Measurements from ENCODE around the gene TBRG4. TPM values are rescaled to one million over a fixed set of nuclear protein-coding genes. Genes with fewer than 3 reads are reported as not detected.

Gene TBRG4
- total and polyA plus RNA-seq, 9 donors, result 28.6 to 67.5 (median 49.9) TPM

DNA sequence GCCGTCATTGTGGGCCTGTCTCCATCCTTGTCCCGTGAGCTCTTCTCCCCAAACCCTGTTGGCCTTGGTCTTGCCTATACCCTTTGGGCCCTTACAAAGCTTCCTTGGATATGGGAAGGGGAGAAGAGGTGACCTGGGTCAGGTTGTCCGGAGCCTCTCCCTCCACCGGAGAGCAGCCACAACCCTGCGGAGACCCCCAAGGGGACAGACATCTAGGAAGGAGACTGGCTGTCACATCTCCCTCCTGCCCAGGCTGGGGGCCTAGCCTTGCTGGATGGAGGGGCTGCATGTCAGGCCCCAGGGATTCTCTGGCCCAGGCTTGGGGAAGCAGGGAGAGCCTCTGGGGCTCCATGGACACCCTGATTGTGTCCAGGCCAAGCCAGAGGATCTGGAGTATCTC, 34.6 kb downstream of the TBRG4 start:
- H3K4me1 ChIP-seq (ENCODE audit: insufficient read depth), result no peaks in the 10 kb centered on the region
- no peak overlapping the region for H3K4me3 ChIP-seq
- 79 to 89% (median 84%) methylated on average over 5 of the region's 5 CpGs for WGBS, 3 donors
- no peak overlapping the region for H3K27ac ChIP-seq
- H3K27me3 ChIP-seq, result no peaks in the 10 kb centered on the region
- TF ChIP-seq, protein P1, sequence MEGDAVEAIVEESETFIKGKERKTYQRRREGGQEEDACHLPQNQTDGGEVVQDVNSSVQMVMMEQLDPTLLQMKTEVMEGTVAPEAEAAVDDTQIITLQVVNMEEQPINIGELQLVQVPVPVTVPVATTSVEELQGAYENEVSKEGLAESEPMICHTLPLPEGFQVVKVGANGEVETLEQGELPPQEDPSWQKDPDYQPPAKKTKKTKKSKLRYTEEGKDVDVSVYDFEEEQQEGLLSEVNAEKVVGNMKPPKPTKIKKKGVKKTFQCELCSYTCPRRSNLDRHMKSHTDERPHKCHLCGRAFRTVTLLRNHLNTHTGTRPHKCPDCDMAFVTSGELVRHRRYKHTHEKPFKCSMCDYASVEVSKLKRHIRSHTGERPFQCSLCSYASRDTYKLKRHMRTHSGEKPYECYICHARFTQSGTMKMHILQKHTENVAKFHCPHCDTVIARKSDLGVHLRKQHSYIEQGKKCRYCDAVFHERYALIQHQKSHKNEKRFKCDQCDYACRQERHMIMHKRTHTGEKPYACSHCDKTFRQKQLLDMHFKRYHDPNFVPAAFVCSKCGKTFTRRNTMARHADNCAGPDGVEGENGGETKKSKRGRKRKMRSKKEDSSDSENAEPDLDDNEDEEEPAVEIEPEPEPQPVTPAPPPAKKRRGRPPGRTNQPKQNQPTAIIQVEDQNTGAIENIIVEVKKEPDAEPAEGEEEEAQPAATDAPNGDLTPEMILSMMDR (IDR thresholded peaks at IDR 0.05), result no peak
- TF ChIP-seq EP300 (IDR thresholded peaks at IDR 0.05), result no peak
- no peak for TF ChIP-seq POLR2A (IDR thresholded peaks at IDR 0.05)
- DNase-seq, result no peak
- H3K36me3 ChIP-seq, result no peaks in the 10 kb centered on the region
- intact Hi-C loops (cut with DNase I), result no loop called here
- no peaks in the 10 kb centered on the region for H3K9me3 ChIP-seq

DNA sequence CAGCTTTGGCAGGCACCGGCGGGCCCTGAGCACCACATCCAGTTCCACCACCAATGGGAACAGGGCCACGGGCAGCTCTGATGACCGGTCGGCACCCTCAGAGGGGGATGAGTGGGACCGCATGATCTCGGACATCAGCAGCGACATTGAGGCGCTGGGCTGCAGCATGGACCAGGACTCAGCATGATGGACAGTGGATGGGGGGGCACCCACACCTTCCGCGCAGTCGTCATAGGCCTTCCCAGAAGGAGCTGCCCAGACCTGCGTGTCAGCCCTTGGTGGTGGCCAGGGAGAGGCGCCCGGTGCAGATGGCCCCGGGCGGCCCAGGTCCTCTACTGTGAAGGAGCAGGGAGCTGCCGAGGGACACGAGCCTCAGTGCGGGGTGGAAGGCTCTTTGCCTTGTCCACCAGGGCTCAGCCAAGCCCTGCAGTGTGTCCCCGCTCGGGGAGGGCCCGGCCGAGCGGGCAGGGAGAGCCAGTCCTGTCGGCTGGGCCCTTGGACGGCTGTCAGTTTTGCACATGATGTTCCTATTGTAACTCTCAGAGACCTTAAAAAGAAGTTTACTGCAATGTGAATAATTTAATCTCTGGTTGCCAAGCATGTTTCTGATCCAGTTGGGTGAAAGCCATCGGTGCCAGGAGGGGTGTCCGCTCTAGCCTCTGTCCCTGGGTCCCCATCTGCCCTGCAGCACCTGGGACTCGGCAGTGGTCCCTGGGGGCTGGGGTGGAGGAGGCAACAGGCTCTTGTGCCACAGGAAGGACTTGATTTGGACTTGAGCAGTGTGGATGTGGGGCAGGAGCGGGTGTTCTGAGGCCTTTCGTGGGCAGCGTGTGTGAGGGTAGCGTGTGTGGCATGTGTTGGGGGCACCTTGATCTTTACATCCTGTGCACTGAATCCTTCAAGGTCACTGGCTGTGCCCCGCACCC, 35.4 kb downstream of the TBRG4 start:
- DNase-seq, result no peak
- TF ChIP-seq, protein P1 (IDR thresholded peaks at IDR 0.05), result no peak
- TF ChIP-seq EP300 (IDR thresholded peaks at IDR 0.05), result no peak
- no peak for TF ChIP-seq POLR2A (IDR thresholded peaks at IDR 0.05)
- Histone ChIP-seq H3K4me1 (ENCODE audit: insufficient read depth) (no peaks in the 10 kb centered on the region), H3K4me3 (no peak overlapping the region), H3K27me3 (no peaks in the 10 kb centered on the region), H3K27ac (no peak overlapping the region), H3K9me3 (no peaks in the 10 kb centered on the region), H3K36me3 (no peaks in the 10 kb centered on the region)
- intact Hi-C loops (cut with DNase I), result no loop called here
- 87 to 90% (median 88%) methylated on average over 35 of the region's 35 CpGs for WGBS, 3 donors

GRCh38 chr7:45075355-45075644, 36.2 kb downstream of the TBRG4 start:
- Histone ChIP-seq H3K4me1 (ENCODE audit: insufficient read depth) (no peaks in the 10 kb centered on the region), H3K9me3 (no peaks in the 10 kb centered on the region), H3K36me3 (no peaks in the 10 kb centered on the region), H3K27ac (no peak overlapping the region), H3K4me3 (no peak overlapping the region), H3K27me3 (no peaks in the 10 kb centered on the region)
- 90 to 100% (median 94%) methylated on average over 1 of the region's 1 CpG for WGBS, 3 donors
- intact Hi-C loops (cut with DNase I), result no loop called here
- no peak for DNase-seq
- no peak for TF ChIP-seq EP300 (IDR thresholded peaks at IDR 0.05)
- TF ChIP-seq POLR2A (IDR thresholded peaks at IDR 0.05), result no peak
- TF ChIP-seq, protein P1 (IDR thresholded peaks at IDR 0.05), result no peak

- Histone ChIP-seq H3K36me3 (no peaks in the 10 kb centered on the region), H3K27ac (no peak overlapping the region), H3K4me3 (no peak overlapping the region), H3K4me1 (ENCODE audit: insufficient read depth) (no peaks in the 10 kb centered on the region), H3K27me3 (no peaks in the 10 kb centered on the region), H3K9me3 (no peaks in the 10 kb centered on the region)
- TF ChIP-seq POLR2A (IDR thresholded peaks at IDR 0.05) (no peak), EP300 (IDR thresholded peaks at IDR 0.05) (no peak)
- TF ChIP-seq, protein P1 (IDR thresholded peaks at IDR 0.05), result no peak
- DNase-seq, result no peak
- intact Hi-C loops (cut with DNase I), result no loop called here
- 82 to 86% (median 86%) methylated on average over 14 to 16 of the region's 16 CpGs for WGBS, 3 donors
Observed at GRCh38 chr7:45074528-45075354, 36.8 kb downstream of the TBRG4 start.

All from ovary (tissue), 9 donors.